Retinal pigment epithelial cell (primary cell): ENCODE data around the gene ERBB4.

Experiments used
- DNase-seq: peaks from one replicate; pipeline ENCODE4 v3.0.0-alpha.2; 2010; ENCODE audit warnings: low read depth
- H3K4me3 ChIP-seq: 2 replicates; pipeline ENCODE4 v1.5.1; 2011; ENCODE audit warnings: mild to moderate bottlenecking, low read length, control low read depth, moderate library complexity
- CTCF ChIP-seq: conservative IDR thresholded peaks from 2 replicates; pipeline ENCODE4 v1.5.1; 2011; ENCODE audit warnings: low read depth, low read length, control low read depth, inconsistent platforms

Gene ERBB4

GRCh38 chr2:212237350-212238095 is 301.1 kb downstream of the ERBB4 start:
- H3K4me3 ChIP-seq, result no peak overlapping the region
- DNase-seq, result no peak
- TF ChIP-seq CTCF, result no peak

GRCh38 chr2:212228743-212229171 is 309.8 kb downstream of the ERBB4 start:
- no peak for TF ChIP-seq CTCF
- no peak overlapping the region for H3K4me3 ChIP-seq
- DNase-seq, result peak; percentile 11

GRCh38 chr2:212227755-212228154 is 310.8 kb downstream of the ERBB4 start:
- TF ChIP-seq CTCF, result no peak
- peak; percentile 90 for DNase-seq

GRCh38 chr2:212226114-212226513 is 312.5 kb downstream of the ERBB4 start:
- no peak for DNase-seq

More at GRCh38 chr2:212227755-212228154, 310.8 kb downstream of the ERBB4 start:
- H3K4me3 ChIP-seq, result no peak overlapping the region

GRCh38 chr2:212223696-212224095 is 314.9 kb downstream of the ERBB4 start:
- no peak for DNase-seq
- no peak for TF ChIP-seq CTCF
- H3K4me3 ChIP-seq, result no peak overlapping the region

More at GRCh38 chr2:212226114-212226513, 312.5 kb downstream of the ERBB4 start:
- no peak for TF ChIP-seq CTCF
- H3K4me3 ChIP-seq, result no peak overlapping the region

GRCh38 chr2:212213191-212213590 is 325.4 kb downstream of the ERBB4 start:
- TF ChIP-seq CTCF, result no peak
- H3K4me3 ChIP-seq, result no peak overlapping the region
- DNase-seq, result no peak

GRCh38 chr2:212208467-212208866 is 330.1 kb downstream of the ERBB4 start:
- H3K4me3 ChIP-seq, result no peak overlapping the region
- TF ChIP-seq CTCF, result no peak
- DNase-seq, result no peak
